Measurements from ENCODE around the gene IMPG2. TPM values are rescaled to one million over a fixed set of nuclear protein-coding genes. Genes with fewer than 3 reads are reported as not detected.

Gene IMPG2
- total RNA-seq, 2 donors from 2014 or later, result 0.18 to 0.26 TPM

GRCh38 chr3:101255441-101255840 lies 64.9 kb downstream of the IMPG2 start:
- Mint-ChIP-seq H3K4me1 (peaks cover 13% of the 10 kb centered on the region), H3K4me3 (no peak overlapping the region), H3K9me3 (no peaks in the 10 kb centered on the region), H3K36me3 (ENCODE audit: low read depth) (no peaks in the 10 kb centered on the region), H3K27ac (no peak overlapping the region), H3K27me3 (ENCODE audit: insufficient read depth) (peaks cover 25% of the 10 kb centered on the region)
- Histone ChIP-seq H3K9me3 (ENCODE audit: control insufficient read depth, low read length) (no peaks in the 10 kb centered on the region), H3K27ac (ENCODE audit: low read depth, low read length) (no peak overlapping the region), H3K4me1 (ENCODE audit: control insufficient read depth, insufficient read depth, low read length) (peaks cover 4% of the 10 kb centered on the region), H3K27me3 (ENCODE audit: control insufficient read depth, insufficient read depth, low read length, poor library complexity, severe bottlenecking) (peaks cover 53% of the 10 kb centered on the region), H3K4me3 (ENCODE audit: low read length) (no peak overlapping the region), H3K9ac (ENCODE audit: extremely low read depth, low read length, poor library complexity, severe bottlenecking) (no peak overlapping the region), H3K36me3 (ENCODE audit: control insufficient read depth, insufficient read depth, low read length) (no peaks in the 10 kb centered on the region)
- no peak for DNase-seq
- WGBS, 2 experiments (ENCODE audit: insufficient coverage in 1 of 2, insufficient read length in 1 of 2), result 58 to 83% methylated on average over 1 to 2 of the region's 2 CpGs
- no peak for TF ChIP-seq CTCF (conservative IDR thresholded peaks at IDR 0.05)

- no peak overlapping the region for H3K9ac ChIP-seq (ENCODE audit: extremely low read depth, low read length, poor library complexity, severe bottlenecking)
- peaks cover 4% of the 10 kb centered on the region for H3K4me1 ChIP-seq (ENCODE audit: control insufficient read depth, insufficient read depth, low read length)
- H3K27me3 Mint-ChIP-seq (ENCODE audit: insufficient read depth), result peaks cover 23% of the 10 kb centered on the region
- H3K27ac ChIP-seq (ENCODE audit: low read depth, low read length), result no peak overlapping the region
- WGBS, 2 experiments (ENCODE audit: insufficient coverage in 1 of 2, insufficient read length in 1 of 2), result 93% methylated on average over 3 of the region's 3 CpGs; no CpG with 5 or more reads in 1 of the 2 experiments
- H3K4me3 ChIP-seq (ENCODE audit: low read length), result no peak overlapping the region
- H3K36me3 Mint-ChIP-seq (ENCODE audit: low read depth), result no peaks in the 10 kb centered on the region
- peaks cover 19% of the 10 kb centered on the region for H3K4me1 Mint-ChIP-seq
- peaks cover 46% of the 10 kb centered on the region for H3K27me3 ChIP-seq (ENCODE audit: control insufficient read depth, insufficient read depth, low read length, poor library complexity, severe bottlenecking)
- no peak overlapping the region for H3K27ac Mint-ChIP-seq
- TF ChIP-seq CTCF (conservative IDR thresholded peaks at IDR 0.05), result no peak
- no peak for DNase-seq
- no peaks in the 10 kb centered on the region for H3K9me3 Mint-ChIP-seq
- no peaks in the 10 kb centered on the region for H3K9me3 ChIP-seq (ENCODE audit: control insufficient read depth, low read length)
- H3K36me3 ChIP-seq (ENCODE audit: control insufficient read depth, insufficient read depth, low read length), result no peaks in the 10 kb centered on the region
- H3K4me3 Mint-ChIP-seq, result no peak overlapping the region
These were observed 67.0 kb downstream of the IMPG2 start for GRCh38 chr3:101253396-101253795.

GRCh38 chr3:101252945-101253344 lies 67.4 kb downstream of the IMPG2 start:
- Mint-ChIP-seq H3K27me3 (ENCODE audit: insufficient read depth) (peaks cover 22% of the 10 kb centered on the region), H3K4me3 (no peak overlapping the region), H3K9me3 (peaks cover 3% of the 10 kb centered on the region), H3K4me1 (peaks cover 22% of the 10 kb centered on the region), H3K36me3 (ENCODE audit: low read depth) (no peaks in the 10 kb centered on the region), H3K27ac (no peak overlapping the region)
- no peak overlapping the region for H3K27ac ChIP-seq (ENCODE audit: low read depth, low read length)
- no peak overlapping the region for H3K9ac ChIP-seq (ENCODE audit: extremely low read depth, low read length, poor library complexity, severe bottlenecking)
- H3K27me3 ChIP-seq (ENCODE audit: control insufficient read depth, insufficient read depth, low read length, poor library complexity, severe bottlenecking), result peaks cover 42% of the 10 kb centered on the region
- 87 to 100% methylated on average over 1 to 2 of the region's 2 CpGs for WGBS, 2 experiments (ENCODE audit: insufficient coverage in 1 of 2, insufficient read length in 1 of 2)
- H3K4me1 ChIP-seq (ENCODE audit: control insufficient read depth, insufficient read depth, low read length), result peaks cover 4% of the 10 kb centered on the region
- no peak for DNase-seq
- no peaks in the 10 kb centered on the region for H3K9me3 ChIP-seq (ENCODE audit: control insufficient read depth, low read length)
- no peak overlapping the region for H3K4me3 ChIP-seq (ENCODE audit: low read length)
- TF ChIP-seq CTCF (conservative IDR thresholded peaks at IDR 0.05), result no peak
- no peaks in the 10 kb centered on the region for H3K36me3 ChIP-seq (ENCODE audit: control insufficient read depth, insufficient read depth, low read length)

Measured in endodermal cell (in vitro differentiated cells).